MM.1S (cell line): Measurements from ENCODE around the gene SLIT1.

Experiments used
- DNase-seq: peaks from one replicate; pipeline ENCODE4 v3.0.0-alpha.2; 2015
- H2AFZ ChIP-seq: fragments of 300-600 bp; sonication (generic); 2 replicates; pipeline ENCODE4 v1.6.0; 2016; ENCODE audit warnings: antibody characterized with exemption, low read length
- H3F3A ChIP-seq: fragments of 300-600 bp; sonication (generic); 2 replicates; pipeline ENCODE4 v1.6.1; 2016; ENCODE audit warnings: mild to moderate bottlenecking, antibody characterized with exemption, low read length, moderate library complexity, mixed read lengths; ENCODE audit not compliant: insufficient read depth
- H3K27ac ChIP-seq: fragments of 300-600 bp; sonication (generic); 2 replicates; pipeline ENCODE4 v1.5.1; 2016; ENCODE audit warnings: mild to moderate bottlenecking, low read length
- H3K27me3 ChIP-seq: fragments of 300-600 bp; sonication (generic); replicated peaks from 2 replicates; pipeline ENCODE4 v1.6.0; 2016; ENCODE audit warnings: low read length; ENCODE audit not compliant: insufficient read depth
- H3K36me3 ChIP-seq: fragments of 300-600 bp; sonication (generic); replicated peaks from 2 replicates; pipeline ENCODE4 v1.6.1; 2016; ENCODE audit warnings: mild to moderate bottlenecking, low read length, mixed read lengths; ENCODE audit not compliant: insufficient read depth
- H3K4me1 ChIP-seq: fragments of 300-600 bp; sonication (generic); 2 replicates; pipeline ENCODE4 v1.6.1; 2016; ENCODE audit warnings: low read length, mixed read lengths
- H3K4me2 ChIP-seq: fragments of 300-600 bp; sonication (generic); 2 replicates; pipeline ENCODE4 v1.6.0; 2016; ENCODE audit warnings: low read depth, low read length
- H3K4me3 ChIP-seq: fragments of 300-600 bp; sonication (generic); 2 replicates; pipeline ENCODE4 v1.5.1; 2016; ENCODE audit warnings: low read length, mixed read lengths
- H3K79me2 ChIP-seq: fragments of 300-600 bp; sonication (generic); 2 replicates; pipeline ENCODE4 v1.6.1; 2016; ENCODE audit warnings: mixed run types, low read length, mixed read lengths
- H3K9ac ChIP-seq: fragments of 300-600 bp; sonication (generic); 2 replicates; pipeline ENCODE4 v1.6.1; 2016; ENCODE audit warnings: low read length, mixed read lengths
- H3K9me2 ChIP-seq: fragments of 300-600 bp; sonication (generic); replicated peaks from 2 replicates; pipeline ENCODE4 v1.6.1; 2016; ENCODE audit warnings: mild to moderate bottlenecking, low read length, mixed read lengths; ENCODE audit not compliant: insufficient read depth
- H3K9me3 ChIP-seq: fragments of 300-600 bp; sonication (generic); replicated peaks from 2 replicates; pipeline ENCODE4 v1.6.1; 2016; ENCODE audit warnings: mild to moderate bottlenecking, low read length, mixed read lengths; ENCODE audit not compliant: insufficient read depth
- H4K20me1 ChIP-seq: fragments of 300-600 bp; sonication (generic); 2 replicates; pipeline ENCODE4 v1.6.1; 2016; ENCODE audit warnings: mild to moderate bottlenecking, low read length, moderate library complexity, mixed read lengths; ENCODE audit not compliant: insufficient read depth
- EZH2 ChIP-seq: fragments of 300-600 bp; sonication (generic); optimal IDR thresholded peaks from 2 replicates; pipeline ENCODE3; 2017; ENCODE audit warnings: low read depth, mild to moderate bottlenecking, antibody characterized with exemption, low read length, mixed read lengths
- EZH2phosphoT487 ChIP-seq: fragments of 300-600 bp; sonication (generic); IDR thresholded peaks from 2 replicates; pipeline ENCODE4 v1.6.1; 2018; ENCODE audit warnings: antibody characterized with exemption, low read length
- TF ChIP-seq, protein P1 (sequence below): fragments of 300-600 bp; sonication (generic); IDR thresholded peaks from 2 replicates; pipeline ENCODE4 v1.5.1; 2016; ENCODE audit warnings: antibody characterized with exemption, low read length, mixed read lengths

The SLIT1 gene

GRCh38 chr10:97080051-97080776 is 105.5 kb downstream of the SLIT1 start:
- Histone ChIP-seq H3K79me2 (no peaks in the 10 kb centered on the region), H3K27ac (no peak overlapping the region), H3K36me3 (no peaks in the 10 kb centered on the region), H3K4me1 (no peaks in the 10 kb centered on the region), H3K4me2 (no peak overlapping the region), H3K9me2 (no peaks in the 10 kb centered on the region), H3K9me3 (no peaks in the 10 kb centered on the region), H3K4me3 (no peak overlapping the region), H3K9ac (no peak overlapping the region), H2AFZ (no peak overlapping the region), H3F3A (no peaks in the 10 kb centered on the region), H3K27me3 (peaks cover 62% of the 10 kb centered on the region), H4K20me1 (0 out of 2 replicates have a peak, but pooled peaks cover 4% of the 10 kb centered on the region)
- DNase-seq, result no peak
- TF ChIP-seq, protein P1, sequence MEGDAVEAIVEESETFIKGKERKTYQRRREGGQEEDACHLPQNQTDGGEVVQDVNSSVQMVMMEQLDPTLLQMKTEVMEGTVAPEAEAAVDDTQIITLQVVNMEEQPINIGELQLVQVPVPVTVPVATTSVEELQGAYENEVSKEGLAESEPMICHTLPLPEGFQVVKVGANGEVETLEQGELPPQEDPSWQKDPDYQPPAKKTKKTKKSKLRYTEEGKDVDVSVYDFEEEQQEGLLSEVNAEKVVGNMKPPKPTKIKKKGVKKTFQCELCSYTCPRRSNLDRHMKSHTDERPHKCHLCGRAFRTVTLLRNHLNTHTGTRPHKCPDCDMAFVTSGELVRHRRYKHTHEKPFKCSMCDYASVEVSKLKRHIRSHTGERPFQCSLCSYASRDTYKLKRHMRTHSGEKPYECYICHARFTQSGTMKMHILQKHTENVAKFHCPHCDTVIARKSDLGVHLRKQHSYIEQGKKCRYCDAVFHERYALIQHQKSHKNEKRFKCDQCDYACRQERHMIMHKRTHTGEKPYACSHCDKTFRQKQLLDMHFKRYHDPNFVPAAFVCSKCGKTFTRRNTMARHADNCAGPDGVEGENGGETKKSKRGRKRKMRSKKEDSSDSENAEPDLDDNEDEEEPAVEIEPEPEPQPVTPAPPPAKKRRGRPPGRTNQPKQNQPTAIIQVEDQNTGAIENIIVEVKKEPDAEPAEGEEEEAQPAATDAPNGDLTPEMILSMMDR, result no peak
- TF ChIP-seq EZH2phosphoT487 (no peak), EZH2 (no peak)

DNA sequence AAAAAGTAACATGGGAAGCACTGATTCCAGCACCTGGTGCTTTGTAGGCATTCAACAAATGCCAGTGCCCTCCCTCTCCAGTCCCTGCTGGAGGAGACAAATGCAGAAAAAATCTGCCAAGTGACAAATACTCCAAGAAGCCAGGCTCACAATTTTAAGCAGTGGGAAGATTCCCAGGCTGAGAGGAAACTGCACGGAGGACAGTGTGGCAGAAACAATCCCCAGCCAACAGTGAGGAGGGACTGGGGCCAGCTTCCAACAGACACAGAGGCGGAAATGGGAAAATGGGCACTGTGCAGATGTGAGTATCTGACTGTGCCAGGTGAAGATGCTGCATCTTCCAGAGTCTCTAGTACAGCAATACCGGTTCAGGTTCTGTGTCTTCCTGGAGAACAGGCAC is 106.3 kb downstream of the SLIT1 start:
- H3K4me1 ChIP-seq, result no peaks in the 10 kb centered on the region
- TF ChIP-seq, protein P1, result no peak
- TF ChIP-seq EZH2phosphoT487, result no peak
- TF ChIP-seq EZH2, result no peak

DNA sequence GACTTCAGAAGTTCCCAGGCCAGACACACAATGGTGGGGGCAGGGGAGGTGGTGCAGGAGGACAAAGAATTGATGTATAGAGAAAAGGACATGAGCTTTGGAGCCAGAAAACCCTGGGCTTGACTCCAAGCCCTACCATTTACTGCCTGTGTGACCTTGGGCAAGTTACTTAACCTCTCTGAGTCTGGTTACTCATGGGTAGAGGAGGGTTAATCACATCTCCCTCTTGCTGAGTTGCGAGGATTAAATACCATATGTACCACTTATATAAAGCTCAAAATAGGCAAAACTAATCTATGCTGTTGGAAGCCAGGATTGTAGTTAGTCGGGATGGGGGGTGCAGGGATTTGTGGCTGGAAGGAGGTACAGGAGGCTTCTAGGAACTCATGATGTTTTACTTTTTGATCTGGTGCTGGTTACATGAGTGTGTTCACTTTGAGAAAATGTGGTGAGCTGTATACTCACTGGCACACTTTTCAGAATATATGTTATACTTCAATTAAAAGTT is 106.8 kb downstream of the SLIT1 start:
- H3K9me3 ChIP-seq, result no peaks in the 10 kb centered on the region
- H3K27ac ChIP-seq, result no peak overlapping the region
- H3K36me3 ChIP-seq, result no peaks in the 10 kb centered on the region
- no peak overlapping the region for H3K4me3 ChIP-seq
- no peak for TF ChIP-seq EZH2phosphoT487
- TF ChIP-seq, protein P1, result no peak
- TF ChIP-seq EZH2, result no peak
- H2AFZ ChIP-seq, result no peak overlapping the region
- peaks cover 73% of the 10 kb centered on the region for H3K27me3 ChIP-seq
- DNase-seq, result no peak
- no peaks in the 10 kb centered on the region for H3K4me1 ChIP-seq
- H3K9ac ChIP-seq, result no peak overlapping the region
- no peaks in the 10 kb centered on the region for H3K79me2 ChIP-seq
- H3F3A ChIP-seq, result no peaks in the 10 kb centered on the region
- 0 out of 2 replicates have a peak, but pooled peaks cover 4% of the 10 kb centered on the region for H4K20me1 ChIP-seq
- H3K4me2 ChIP-seq, result no peak overlapping the region
- H3K9me2 ChIP-seq, result no peaks in the 10 kb centered on the region

More for the DNA sequence above, 106.3 kb downstream of the SLIT1 start:
- Histone ChIP-seq H3K4me2 (no peak overlapping the region), H3K9ac (no peak overlapping the region), H3K27ac (no peak overlapping the region), H3F3A (no peaks in the 10 kb centered on the region), H3K79me2 (no peaks in the 10 kb centered on the region), H3K27me3 (peaks cover 69% of the 10 kb centered on the region), H3K9me2 (no peaks in the 10 kb centered on the region), H4K20me1 (0 out of 2 replicates have a peak, but pooled peaks cover 4% of the 10 kb centered on the region), H2AFZ (no peak overlapping the region), H3K9me3 (no peaks in the 10 kb centered on the region), H3K36me3 (no peaks in the 10 kb centered on the region), H3K4me3 (no peak overlapping the region)
- no peak for DNase-seq
